Keratinocyte (primary cell): ENCODE measurements around the gene MFSD12. TPM values are rescaled to one million over a fixed set of nuclear protein-coding genes. Genes with fewer than 3 reads are reported as not detected.

Source experiments
- DNase-seq: peaks from one replicate; pipeline ENCODE4 v3.0.0-alpha.2; 2011; ENCODE audit warnings: low read depth, missing footprints, low spot score
- FAIRE-seq: peaks from 2 replicates; lab custom pipeline; 2011; peaks lifted over from hg19 to GRCh38; lab: Jason Lieb, UNC
- H2AFZ ChIP-seq: 2 replicates; pipeline ENCODE4 v1.6.0; 2012; ENCODE audit warnings: low read length, control low read depth, inconsistent platforms; ENCODE audit not compliant: control insufficient read depth
- H3K27ac ChIP-seq: 2 replicates; pipeline ENCODE4 v1.5.1; 2011; ENCODE audit warnings: low read length; ENCODE audit not compliant: control insufficient read depth, insufficient read depth
- H3K27me3 ChIP-seq: 3 replicates; pipeline ENCODE4 v1.6.0; 2011; ENCODE audit warnings: low read length; ENCODE audit not compliant: control insufficient read depth, insufficient read depth; ENCODE audit errors: extremely low read depth
- H3K36me3 ChIP-seq, 2 experiments: 2 replicates in 1 of 2; 3 replicates in 1 of 2; pipeline ENCODE4 v1.5.1; 2011; ENCODE audit warnings: low read length in 2 of 2, mild to moderate bottlenecking in 1 of 2; ENCODE audit not compliant: control insufficient read depth in 2 of 2, insufficient read depth in 2 of 2; ENCODE audit errors: extremely low read depth in 1 of 2
- H3K4me1 ChIP-seq: 3 replicates; pipeline ENCODE4 v1.5.1; 2011; ENCODE audit warnings: low read length; ENCODE audit not compliant: control insufficient read depth, insufficient read depth; ENCODE audit errors: extremely low read depth
- H3K4me2 ChIP-seq: 3 replicates; pipeline ENCODE4 v1.6.0; 2011; ENCODE audit warnings: low read depth, low read length; ENCODE audit not compliant: control insufficient read depth, insufficient read depth; ENCODE audit errors: extremely low read depth
- H3K4me3 ChIP-seq, 3 experiments: fragments of 200-600 bp in 1 of 3; sonication (generic) in 1 of 3; 2 replicates in 2 of 3; 3 replicates in 1 of 3; pipeline ENCODE4 v1.5.1; 2011 to 2016; ENCODE audit warnings: low read length in 3 of 3, mild to moderate bottlenecking in 3 of 3, control low read depth in 2 of 3, inconsistent platforms in 1 of 3, low read depth in 1 of 3, mixed read lengths in 1 of 3, mixed run types in 1 of 3, moderate library complexity in 1 of 3; ENCODE audit not compliant: control insufficient read depth in 2 of 3, insufficient read depth in 2 of 3; ENCODE audit errors: extremely low read depth in 1 of 3
- H3K79me2 ChIP-seq: 2 replicates; pipeline ENCODE4 v1.6.0; 2012; ENCODE audit warnings: low read length; ENCODE audit not compliant: control insufficient read depth, insufficient read depth
- H3K9ac ChIP-seq: 3 replicates; pipeline ENCODE4 v1.6.0; 2011; ENCODE audit warnings: low read length; ENCODE audit not compliant: control insufficient read depth, insufficient read depth; ENCODE audit errors: extremely low read depth
- H3K9me1 ChIP-seq: 3 replicates; pipeline ENCODE4 v1.6.0; 2011; ENCODE audit warnings: low read length; ENCODE audit not compliant: control insufficient read depth, insufficient read depth; ENCODE audit errors: extremely low read depth
- H3K9me3 ChIP-seq: 2 replicates; pipeline ENCODE4 v1.5.1; 2012; ENCODE audit warnings: low read depth, low read length; ENCODE audit not compliant: control insufficient read depth
- H4K20me1 ChIP-seq: 3 replicates; pipeline ENCODE4 v1.6.0; 2011; ENCODE audit warnings: low read length; ENCODE audit not compliant: control insufficient read depth, insufficient read depth; ENCODE audit errors: extremely low read depth
- EZH2 ChIP-seq: IDR thresholded peaks from one replicate; pipeline ENCODE4 v1.6.1; 2012; ENCODE audit warnings: inconsistent platforms, mild to moderate bottlenecking, low read length, moderate library complexity
- dilution Hi-C: fragments of 300-500 bp; cut with MboI; formaldehyde crosslinking; loops from one replicate; pipeline ENCODE4 v1.7.0; 2020; ENCODE audit warnings: low sequenced_read_pairs; ENCODE audit not compliant: extremely low pct_ligation_motif_present
- polyA plus RNA-seq, 5 experiments: library from polyadenylated mRNA; depleted of rRNA in 3 of 5; stranded (reverse) in 3 of 5; stranded (forward) in 1 of 5; unstranded in 1 of 5; fragments of >200 nt; gene quantifications; 1 replicate in 1 of 5; 2 replicates in 3 of 5; 3 replicates in 1 of 5; pipeline versions ENCODE4 v1.2.1 to v1.2.3, GENCODE V29; 2011 to 2012; ENCODE audit warnings: missing spikeins in 2 of 5, low read depth in 1 of 5, low replicate concordance in 1 of 5
- TF ChIP-seq, protein P1 (sequence below), 3 experiments: IDR thresholded peaks in 1 of 3; conservative IDR thresholded peaks in 1 of 3; optimal IDR thresholded peaks in 1 of 3; 2 replicates in 2 of 3; 3 replicates in 1 of 3; pipeline versions ENCODE3 to v1.5.1; 2011; ENCODE audit warnings: low read length in 3 of 3, mild to moderate bottlenecking in 3 of 3, moderate library complexity in 2 of 3, control low read depth in 1 of 3, inconsistent platforms in 1 of 3; ENCODE audit not compliant: insufficient read depth in 2 of 3; ENCODE audit errors: extremely low read depth in 1 of 3

The MFSD12 gene
- polyA plus RNA-seq, 1 donor (not counting 4 experiments of a cell fraction or from before 2014, with no cell fraction given), result 30.0 TPM

DNA sequence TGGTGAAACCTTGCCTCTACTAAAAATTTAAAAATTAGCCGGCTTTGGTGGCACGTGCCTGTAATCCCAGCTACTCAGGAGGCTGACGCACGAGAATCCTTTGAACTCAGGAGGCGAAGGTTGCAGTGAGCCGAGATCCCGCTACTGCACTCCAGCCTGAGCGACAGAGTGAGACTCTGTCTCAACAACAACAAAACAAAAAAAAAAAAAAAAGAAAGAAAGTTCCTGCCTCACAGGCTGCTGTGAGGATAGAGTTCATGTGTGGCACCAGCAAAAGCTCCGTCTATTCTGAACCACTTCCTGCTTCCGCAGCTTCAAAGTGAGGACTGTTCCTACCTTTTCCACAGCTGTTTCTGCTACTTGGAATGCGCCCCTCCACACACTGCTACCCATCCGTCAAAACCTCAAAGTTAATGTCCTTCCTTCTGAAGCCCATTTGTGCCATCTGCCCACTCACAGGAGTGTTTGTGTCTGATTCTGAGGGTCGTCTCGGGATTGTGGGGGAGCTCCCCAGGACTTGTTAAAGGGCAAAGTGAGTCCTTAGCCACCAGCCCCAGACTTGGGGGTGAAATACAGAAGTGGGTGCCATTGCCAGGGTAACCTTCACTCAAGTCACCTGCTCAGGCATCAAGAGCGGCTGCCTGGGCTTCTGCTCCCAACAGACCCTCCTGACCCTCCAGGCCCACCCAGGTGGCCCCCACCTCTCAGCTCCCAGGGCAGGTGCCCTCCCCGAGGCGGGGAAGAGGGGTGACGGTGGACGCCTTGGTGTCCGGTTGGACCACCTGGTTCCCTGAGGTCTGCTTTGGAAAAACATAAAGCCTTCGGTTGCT, 2.9 kb downstream of the MFSD12 start:
- H3K27ac ChIP-seq, result no peak overlapping the region
- peaks cover 36% of the 10 kb centered on the region for H3K79me2 ChIP-seq
- no peaks in the 10 kb centered on the region for H3K9me1 ChIP-seq
- TF ChIP-seq EZH2, result no peak
- TF ChIP-seq, protein P1, sequence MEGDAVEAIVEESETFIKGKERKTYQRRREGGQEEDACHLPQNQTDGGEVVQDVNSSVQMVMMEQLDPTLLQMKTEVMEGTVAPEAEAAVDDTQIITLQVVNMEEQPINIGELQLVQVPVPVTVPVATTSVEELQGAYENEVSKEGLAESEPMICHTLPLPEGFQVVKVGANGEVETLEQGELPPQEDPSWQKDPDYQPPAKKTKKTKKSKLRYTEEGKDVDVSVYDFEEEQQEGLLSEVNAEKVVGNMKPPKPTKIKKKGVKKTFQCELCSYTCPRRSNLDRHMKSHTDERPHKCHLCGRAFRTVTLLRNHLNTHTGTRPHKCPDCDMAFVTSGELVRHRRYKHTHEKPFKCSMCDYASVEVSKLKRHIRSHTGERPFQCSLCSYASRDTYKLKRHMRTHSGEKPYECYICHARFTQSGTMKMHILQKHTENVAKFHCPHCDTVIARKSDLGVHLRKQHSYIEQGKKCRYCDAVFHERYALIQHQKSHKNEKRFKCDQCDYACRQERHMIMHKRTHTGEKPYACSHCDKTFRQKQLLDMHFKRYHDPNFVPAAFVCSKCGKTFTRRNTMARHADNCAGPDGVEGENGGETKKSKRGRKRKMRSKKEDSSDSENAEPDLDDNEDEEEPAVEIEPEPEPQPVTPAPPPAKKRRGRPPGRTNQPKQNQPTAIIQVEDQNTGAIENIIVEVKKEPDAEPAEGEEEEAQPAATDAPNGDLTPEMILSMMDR (optimal IDR thresholded peaks at IDR 0.05 in 1 of 3, IDR thresholded peaks at IDR 0.05 in 1 of 3, conservative IDR thresholded peaks at IDR 0.05 in 1 of 3; ENCODE audit: extremely low read depth in 1 of 3, insufficient read depth in 2 of 3, low read length in 3 of 3), result no peak
- dilution Hi-C loops, result no loop called here
- no peak overlapping the region for H3K9ac ChIP-seq
- FAIRE-seq (no peak), DNase-seq (no peak)
- H3K27me3 ChIP-seq, result no peaks in the 10 kb centered on the region
- H3K4me3 ChIP-seq, result no peak overlapping the region
- H3K36me3 ChIP-seq, result peaks cover 0 to 9% of the 10 kb centered on the region in 2 experiments
- H2AFZ ChIP-seq, result no peak overlapping the region
- peaks cover 10% of the 10 kb centered on the region for H4K20me1 ChIP-seq
- H3K4me1 ChIP-seq, result peaks cover 18% of the 10 kb centered on the region
- no peaks in the 10 kb centered on the region for H3K9me3 ChIP-seq
- H3K4me2 ChIP-seq, result no peak overlapping the region

DNA sequence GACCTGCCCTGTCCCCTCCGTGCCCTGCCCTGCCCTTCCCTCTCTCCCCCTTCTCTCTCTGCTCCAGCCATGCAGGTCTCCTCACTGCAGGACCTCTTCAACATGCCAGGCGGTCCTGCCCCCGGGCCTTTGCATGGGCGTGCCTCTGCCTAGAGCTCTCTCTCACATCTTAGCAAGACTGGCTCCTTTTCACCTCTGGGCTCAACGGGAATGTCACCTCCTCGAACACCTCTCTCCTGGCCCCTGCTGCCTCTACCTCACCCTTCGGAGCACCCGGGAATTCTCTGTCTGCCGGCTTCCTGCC, 5.6 kb downstream of the MFSD12 start:
- DNase-seq, result no peak
- peaks cover 11% of the 10 kb centered on the region for H3K4me1 ChIP-seq
- peaks cover 9 to 15% of the 10 kb centered on the region in 2 experiments for H3K36me3 ChIP-seq
- peaks cover 9% of the 10 kb centered on the region for H4K20me1 ChIP-seq
- dilution Hi-C loops, result no loop called here
- H3K9ac ChIP-seq, result no peak overlapping the region
- TF ChIP-seq, protein P1 (optimal IDR thresholded peaks at IDR 0.05 in 1 of 3, IDR thresholded peaks at IDR 0.05 in 1 of 3, conservative IDR thresholded peaks at IDR 0.05 in 1 of 3; ENCODE audit: extremely low read depth in 1 of 3, insufficient read depth in 2 of 3, low read length in 3 of 3), result no peak
- no peak for TF ChIP-seq EZH2
- no peaks in the 10 kb centered on the region for H3K9me3 ChIP-seq
- H3K27ac ChIP-seq, result no peak overlapping the region
- no peak overlapping the region for H3K4me2 ChIP-seq
- FAIRE-seq, result no peak
- no peaks in the 10 kb centered on the region for H3K9me1 ChIP-seq
- no peaks in the 10 kb centered on the region for H3K27me3 ChIP-seq
- H3K4me3 ChIP-seq, result no peak overlapping the region
- H2AFZ ChIP-seq, result no peak overlapping the region
- peaks cover 32% of the 10 kb centered on the region for H3K79me2 ChIP-seq
